ENCODE results near the gene CCT7. TPM values are rescaled to one million over a fixed set of nuclear protein-coding genes. Genes with fewer than 3 reads are reported as not detected.

The CCT7 gene
- total and polyA plus RNA-seq, 2 of the 8 experiments (the other 6 are each of a cell fraction or from before 2014, with no cell fraction given), result 440 to 474 TPM

DNA sequence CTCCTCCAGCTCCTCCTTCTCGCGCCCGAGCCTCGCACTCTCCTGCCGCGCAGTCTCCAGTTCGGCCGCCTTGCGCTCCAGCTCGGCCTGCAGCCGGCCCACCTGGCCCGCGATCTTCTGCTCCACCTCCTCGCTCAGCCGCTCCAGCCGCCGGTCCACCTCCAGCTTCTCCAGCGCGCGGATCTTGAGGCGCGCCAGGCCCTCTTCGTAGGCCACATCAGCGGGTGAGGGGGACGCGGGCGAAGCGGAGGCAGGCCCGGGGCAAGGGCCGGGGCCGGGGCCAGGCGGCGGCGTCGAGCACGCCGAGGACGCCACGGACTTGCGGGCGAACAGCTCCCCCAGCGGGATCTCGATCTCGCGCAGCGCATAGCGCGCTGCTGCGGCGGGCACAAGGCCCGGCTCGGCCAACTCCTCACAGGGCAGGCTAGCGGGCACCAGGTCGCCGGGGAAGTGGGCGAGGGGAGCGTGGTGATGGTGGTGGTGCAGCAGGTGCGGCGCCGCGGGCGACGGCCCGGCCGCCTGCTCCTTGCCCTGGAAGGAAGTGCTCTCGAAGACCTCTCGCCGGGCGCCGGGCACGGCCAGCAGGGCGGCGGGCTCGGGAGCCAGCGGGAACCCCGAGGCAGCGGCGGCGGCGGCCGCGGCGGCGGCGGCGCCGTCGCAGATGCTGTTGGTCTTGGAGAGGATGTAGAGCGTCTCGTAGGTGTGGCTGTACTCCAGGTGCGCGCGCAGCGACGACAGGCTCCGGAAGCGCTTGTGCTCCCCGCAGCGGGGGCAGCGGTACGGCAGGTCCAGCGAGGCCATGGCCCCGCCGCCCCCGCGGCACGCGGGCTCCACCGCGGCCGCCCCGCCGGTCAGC is 35.0 kb downstream of the CCT7 start:
- no peak overlapping the region for H2AK5ac ChIP-seq (ENCODE audit: low read depth, low read length)
- peak overlapping the region; percentile 21; the same call in 1 of the 2 replicates for H3K27ac ChIP-seq (ENCODE audit: low read depth, low read length)
- peaks cover 0 to 10% (median 6%) of the 10 kb centered on the region in 4 experiments; a peak in 5 of 7 replicates for H3K4me1 ChIP-seq (replicated peaks in 1 of 4; ENCODE audit: control insufficient read depth in 3 of 4, insufficient read depth in 4 of 4, low read length in 3 of 4)
- H3K4me2 ChIP-seq (ENCODE audit: insufficient read depth in 1 of 2, low read depth in 2 of 2, low read length in 2 of 2), result peak overlapping the region; percentile 77 to 99
- H3K18ac ChIP-seq (ENCODE audit: extremely low read depth, low read length), result peak overlapping the region; percentile 96
- peak overlapping the region; percentile 39 to 63 (median 54) for H3K4me3 ChIP-seq (ENCODE audit: extremely low read depth in 1 of 4, insufficient read depth in 2 of 4, low read depth in 3 of 4, low read length in 4 of 4)
- peaks cover 0 to 2% (median 0%) of the 10 kb centered on the region in 4 experiments; a peak in 2 of 8 replicates for H3K36me3 ChIP-seq (ENCODE audit: control insufficient read depth in 2 of 4, insufficient read depth in 4 of 4, low read length in 3 of 4)
- H2BK120ac ChIP-seq (replicated peaks; ENCODE audit: low read depth, low read length), result no peak overlapping the region
- H4K5ac ChIP-seq (ENCODE audit: insufficient read length, low read depth, low read length), result no peak overlapping the region
- H3K27me3 ChIP-seq (replicated peaks in 1 of 4; ENCODE audit: control insufficient read depth in 3 of 4, extremely low read depth in 1 of 4, insufficient read depth in 3 of 4, low read length in 3 of 4), result peaks cover 0 to 28% (median 23%) of the 10 kb centered on the region in 4 experiments; a peak in 6 of 7 replicates
- H2BK5ac ChIP-seq (ENCODE audit: low read depth, low read length), result no peak overlapping the region; the same call in 1 of the 2 replicates
- H2AFZ ChIP-seq (ENCODE audit: low read length), result no peak overlapping the region
- H4K91ac ChIP-seq (replicated peaks; ENCODE audit: insufficient read length, low read length), result peak overlapping the region; percentile 17
- WGBS, 2 experiments (ENCODE audit: extremely low coverage in 1 of 2, insufficient coverage in 1 of 2, insufficient read length in 1 of 2, insufficient replicate concordance in 2 of 2, low coverage in 1 of 2, low lambda C conversion rate in 2 of 2, missing lambda C conversion rate in 1 of 2), result 3% methylated on average over 38 of the region's 113 CpGs; no CpG with 5 or more reads in 1 of the 2 experiments
- peaks cover 10% of the 10 kb centered on the region; the same call in 1 of the 2 replicates for H3K23me2 ChIP-seq (ENCODE audit: low read depth, low read length)
- peak; percentile 51 to 85 for DNase-seq (ENCODE audit: low read depth in 1 of 2, low spot score in 2 of 2)
- no peak overlapping the region for H2BK20ac ChIP-seq (ENCODE audit: low read length)
- no peaks in the 10 kb centered on the region; a peak in 1 of 4 replicates for H3K79me2 ChIP-seq (ENCODE audit: control insufficient read depth in 1 of 2, insufficient read depth in 2 of 2, low read length in 2 of 2)
- H3K9ac ChIP-seq (replicated peaks in 1 of 4; ENCODE audit: extremely low read depth in 1 of 4, low read depth in 3 of 4, low read length in 3 of 4), result peak overlapping the region in 3 of 4 experiments; percentile 14 to 70 (median 35); a peak in 5 of 7 replicates
- peak overlapping the region; percentile 84; the same call in 1 of the 2 replicates for H2BK12ac ChIP-seq (ENCODE audit: low read depth, low read length)
- H4K20me1 ChIP-seq (replicated peaks in 1 of 2; ENCODE audit: control insufficient read depth in 1 of 2, insufficient read depth in 2 of 2, low read length in 2 of 2), result peaks cover 3 to 32% of the 10 kb centered on the region in 2 experiments
- peaks cover 7% of the 10 kb centered on the region; the same call in 1 of the 2 replicates for H3K79me1 ChIP-seq (ENCODE audit: low read depth, low read length)
- no peak overlapping the region for H3K23ac ChIP-seq (ENCODE audit: insufficient read length)
- no peak for FAIRE-seq
- no peak overlapping the region for H3K56ac ChIP-seq (replicated peaks; ENCODE audit: insufficient read length, low read depth, low read length)
- no peak overlapping the region for H3K14ac ChIP-seq (ENCODE audit: insufficient read length)
- ChIA-PET POLR2A (ENCODE audit: partially characterized antibody) (interaction anchor here (0.7 to 4.6 kb wide), 14 partner anchors 9 to 116 kb away, joined by 3 to 22 read pairs (median 4); partner anchors contain the start of genes ALMS1, CCT7, EGR4 and FBXO41), CTCF (ENCODE audit: partially characterized antibody) (interaction anchor here (0.8 to 2.1 kb wide), 11 partner anchors 9 to 113 kb away, joined by 3 to 18 read pairs (median 7); partner anchors contain the start of gene EGR4)
- no peaks in the 10 kb centered on the region for H3K9me3 ChIP-seq (ENCODE audit: insufficient read depth in 2 of 2, low read depth in 1 of 2, low read length in 1 of 2)
- no peak overlapping the region for H2BK15ac ChIP-seq (ENCODE audit: low read length)
- H4K8ac ChIP-seq (ENCODE audit: extremely low read depth, insufficient read depth, low read length), result peak overlapping the region; percentile 92
- no peak overlapping the region for H3K4ac ChIP-seq (replicated peaks; ENCODE audit: insufficient read length, low read depth, low read length)
- TF ChIP-seq EZH2 (IDR thresholded peaks at IDR 0.05; ENCODE audit: low read depth, low read length, severe bottlenecking) (peak; percentile 41), KDM5A (IDR thresholded peaks at IDR 0.05; ENCODE audit: low read length) (no peak), SUZ12 (IDR thresholded peaks at IDR 0.05; ENCODE audit: low read length) (peak; percentile 53; the same call in 1 of the 2 replicates), CBX5 (IDR thresholded peaks at IDR 0.05; ENCODE audit: low read depth, low read length) (no peak), RBBP5 (IDR thresholded peaks at IDR 0.05; ENCODE audit: borderline replicate concordance, low read depth, low read length) (no peak), CTBP2 (IDR thresholded peaks at IDR 0.05; ENCODE audit: borderline replicate concordance, insufficient read depth, insufficient read length, low read length) (no peak), CREB1 (IDR thresholded peaks at IDR 0.05) (no peak)

All from H1 (cell line).